GM12873 (cell line): ENCODE data around the gene EARS2.

Source experiments
- CTCF ChIP-seq: IDR thresholded peaks from 2 replicates; pipeline ENCODE4 v1.5.1; 2012; ENCODE audit warnings: low read depth, mild to moderate bottlenecking, moderate library complexity, low read length, control low read depth; ENCODE audit not compliant: insufficient read depth; ENCODE audit errors: missing control alignments

The EARS2 gene

GRCh38 chr16:23532448-23532847, 24.7 kb downstream of the EARS2 start:
- TF ChIP-seq CTCF, result no peak

GRCh38 chr16:23530062-23530461, 27.1 kb downstream of the EARS2 start:
- TF ChIP-seq CTCF, result no peak

- TF ChIP-seq CTCF, result no peak
These were observed 28.4 kb downstream of the EARS2 start for GRCh38 chr16:23528644-23529310.

- TF ChIP-seq CTCF, result no peak
These were observed 29.0 kb downstream of the EARS2 start for GRCh38 chr16:23527961-23528643.

- no peak for TF ChIP-seq CTCF
These were observed 32.3 kb downstream of the EARS2 start for GRCh38 chr16:23524886-23525285.

- no peak for TF ChIP-seq CTCF
These were observed 33.2 kb downstream of the EARS2 start for GRCh38 chr16:23523876-23524385.

- TF ChIP-seq CTCF, result no peak
These were observed 33.8 kb downstream of the EARS2 start for GRCh38 chr16:23523321-23523720.
